ENCODE results near the gene RPS16. TPM values are rescaled to one million over a fixed set of nuclear protein-coding genes. Genes with fewer than 3 reads are reported as not detected.
A peak's percentile ranks its signal among the peaks of the same experiment; 100 is the strongest.

RPS16 gene
- total and polyA plus RNA-seq, 2 of the 8 experiments (the other 6 are each of a cell fraction or from before 2014, with no cell fraction given), result 2,433 to 7,810 TPM

GRCh38 chr19:39405958-39406655 lies 29.6 kb downstream of the RPS16 start:
- Histone ChIP-seq H3K56ac (replicated peaks; ENCODE audit: insufficient read length, low read depth, low read length) (no peak overlapping the region), H2AK5ac (ENCODE audit: low read depth, low read length) (no peak overlapping the region), H4K8ac (ENCODE audit: extremely low read depth, insufficient read depth, low read length) (no peak overlapping the region), H3K4me1 (replicated peaks in 1 of 4; ENCODE audit: control insufficient read depth in 3 of 4, insufficient read depth in 4 of 4, low read length in 3 of 4) (peaks cover 6 to 48% (median 28%) of the 10 kb centered on the region in 4 experiments), H2BK120ac (replicated peaks; ENCODE audit: low read depth, low read length) (no peak overlapping the region), H3K18ac (ENCODE audit: extremely low read depth, low read length) (peak overlapping the region; percentile 48; the same call in 1 of the 2 replicates), H2BK5ac (ENCODE audit: low read depth, low read length) (peak overlapping the region; percentile 83; the same call in 1 of the 2 replicates), H2BK12ac (ENCODE audit: low read depth, low read length) (peak overlapping the region; percentile 97), H3K4me2 (ENCODE audit: insufficient read depth in 1 of 2, low read depth in 2 of 2, low read length in 2 of 2) (peak overlapping the region; percentile 73 to 84), H3K36me3 (ENCODE audit: control insufficient read depth in 2 of 4, insufficient read depth in 4 of 4, low read length in 3 of 4) (peaks cover 0 to 5% (median 0%) of the 10 kb centered on the region in 4 experiments; a peak in 1 of 8 replicates), H3K4me3 (ENCODE audit: extremely low read depth in 1 of 4, insufficient read depth in 2 of 4, low read depth in 3 of 4, low read length in 4 of 4) (peak overlapping the region; percentile 44 to 84 (median 54)), H4K91ac (replicated peaks; ENCODE audit: insufficient read length, low read length) (no peak overlapping the region), H3K27me3 (replicated peaks in 1 of 4; ENCODE audit: control insufficient read depth in 3 of 4, extremely low read depth in 1 of 4, insufficient read depth in 3 of 4, low read length in 3 of 4) (no peaks in the 10 kb centered on the region), H2BK20ac (ENCODE audit: low read length) (no peak overlapping the region), H3K9ac (replicated peaks in 1 of 4; ENCODE audit: extremely low read depth in 1 of 4, low read depth in 3 of 4, low read length in 3 of 4) (peak overlapping the region in 1 of 4 experiments; percentile 12; a peak in 2 of 7 replicates), H3K23me2 (ENCODE audit: low read depth, low read length) (peaks cover 25% of the 10 kb centered on the region; the same call in 1 of the 2 replicates), H2AFZ (ENCODE audit: low read length) (no peak overlapping the region), H2BK15ac (ENCODE audit: low read length) (peak overlapping the region; percentile 75; the same call in 1 of the 2 replicates), H3K23ac (ENCODE audit: insufficient read length) (no peak overlapping the region), H3K79me1 (ENCODE audit: low read depth, low read length) (no peaks in the 10 kb centered on the region), H4K20me1 (replicated peaks in 1 of 2; ENCODE audit: control insufficient read depth in 1 of 2, insufficient read depth in 2 of 2, low read length in 2 of 2) (peaks cover 0 to 5% of the 10 kb centered on the region in 2 experiments), H3K4ac (replicated peaks; ENCODE audit: insufficient read length, low read depth, low read length) (no peak overlapping the region), H3K79me2 (ENCODE audit: control insufficient read depth in 1 of 2, insufficient read depth in 2 of 2, low read length in 2 of 2) (peaks cover 0 to 20% of the 10 kb centered on the region in 2 experiments; a peak in 1 of 4 replicates), H4K5ac (ENCODE audit: insufficient read length, low read depth, low read length) (no peak overlapping the region), H3K9me3 (ENCODE audit: insufficient read depth in 2 of 2, low read depth in 1 of 2, low read length in 1 of 2) (no peaks in the 10 kb centered on the region), H3K27ac (ENCODE audit: low read depth, low read length) (peak overlapping the region; percentile 27; the same call in 1 of the 2 replicates), H3K14ac (ENCODE audit: insufficient read length) (no peak overlapping the region)
- DNase-seq (ENCODE audit: low read depth in 1 of 2, low spot score in 2 of 2) (peak in 1 of 2 experiments; percentile 83), FAIRE-seq (no peak)
- CTCF ChIA-PET (ENCODE audit: partially characterized antibody), result interaction anchor here (0.6 to 3.9 kb wide), 2 partner anchors 9 to 93 kb away, joined by 3 to 38 read pairs; no protein-coding TSS in a partner anchor
- POLR2A ChIA-PET (ENCODE audit: partially characterized antibody), result interaction anchor here (1.1 to 14.3 kb wide), 4 partner anchors 13 to 41 kb away, joined by 4 to 234 read pairs (median 104); partner anchors contain the start of genes MED29, PAF1 and RPS16
- TF ChIP-seq HDAC2 (IDR thresholded peaks at IDR 0.05; ENCODE audit: borderline replicate concordance in 1 of 2, low read depth in 2 of 2, low read length in 2 of 2), result 0 out of 4 replicates have a peak, but pooled peaks of 1 of the 2 experiments have one; percentile 22
- TF ChIP-seq ASH2L (IDR thresholded peaks at IDR 0.05; ENCODE audit: low read length), result peak; percentile 51
- no peak for TF ChIP-seq USF2 (IDR thresholded peaks at IDR 0.05; ENCODE audit: low read length)
- TF ChIP-seq BCL11A (IDR thresholded peaks at IDR 0.05; ENCODE audit: low read depth in 2 of 2, low read length in 2 of 2), result no peak
- TF ChIP-seq SP4 (IDR thresholded peaks at IDR 0.05; ENCODE audit: low read length), result no peak
- no peak for TF ChIP-seq CTBP2 (IDR thresholded peaks at IDR 0.05; ENCODE audit: borderline replicate concordance, insufficient read depth, insufficient read length, low read length)
- TF ChIP-seq HDAC6 (IDR thresholded peaks at IDR 0.05; ENCODE audit: low read depth, low read length), result no peak
- TF ChIP-seq SIN3A (conservative IDR thresholded peaks at IDR 0.05 in 1 of 2, IDR thresholded peaks at IDR 0.05 in 1 of 2; ENCODE audit: low read depth in 1 of 2, low read length in 2 of 2), result 0 out of 4 replicates have a peak, but pooled peaks of 1 of the 2 experiments have one; percentile 71
- 0 out of 2 replicates have a peak, but pooled peaks have one; percentile 7 for TF ChIP-seq SP1 (IDR thresholded peaks at IDR 0.05; ENCODE audit: low read depth, low read length)
- WGBS, 2 experiments (ENCODE audit: extremely low coverage in 1 of 2, insufficient coverage in 1 of 2, insufficient read length in 1 of 2, insufficient replicate concordance in 2 of 2, low coverage in 1 of 2, low lambda C conversion rate in 2 of 2, missing lambda C conversion rate in 1 of 2), result 25% methylated on average over 11 of the region's 22 CpGs; no CpG with 5 or more reads in 1 of the 2 experiments

All from H1 (cell line).